ENCODE results near the gene SHC2.

DNA sequence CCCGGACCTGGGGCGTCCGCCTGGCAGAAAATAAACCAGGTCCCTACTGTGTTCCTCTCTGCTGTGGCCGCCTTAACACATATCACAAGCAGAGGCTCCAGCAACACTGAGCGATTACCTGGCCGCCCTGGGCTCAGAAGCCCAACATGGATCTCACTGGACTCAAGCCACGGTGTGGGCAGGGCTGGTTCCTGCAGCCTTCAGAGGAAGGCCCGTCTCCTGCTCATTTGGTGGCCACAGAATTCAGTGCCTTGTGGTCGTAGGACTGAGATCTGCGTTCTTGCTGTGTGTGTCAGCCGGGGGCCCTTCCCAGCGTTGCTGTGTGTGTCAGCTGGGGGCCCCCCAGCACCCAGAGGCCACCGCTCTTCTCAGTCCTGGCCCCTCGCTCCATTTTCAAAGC lies 82.1 kb downstream of the SHC2 start:
- TF ChIP-seq JUN (IDR thresholded peaks at IDR 0.05; ENCODE audit: borderline replicate concordance, low read depth, low read length) (no peak), JUN (CRISPR knock-in tag; IDR thresholded peaks at IDR 0.05; ENCODE audit: borderline replicate concordance) (no peak), ZFP36 (IDR thresholded peaks at IDR 0.05; ENCODE audit: low read depth, low read length, partially characterized antibody) (no peak), CBX1 (IDR thresholded peaks at IDR 0.05; ENCODE audit: low read depth) (no peak), CBX3 (IDR thresholded peaks at IDR 0.05; ENCODE audit: borderline replicate concordance in 1 of 2, low read length in 2 of 2) (no peak), RAD21 (CRISPR knock-in tag; conservative IDR thresholded peaks at IDR 0.05 in 1 of 2, IDR thresholded peaks at IDR 0.05 in 1 of 2) (no peak), MTA3 (IDR thresholded peaks at IDR 0.05; ENCODE audit: borderline replicate concordance) (no peak), PCBP2 (IDR thresholded peaks at IDR 0.05; ENCODE audit: low read depth, low read length, poor library complexity, severe bottlenecking) (no peak)
- TF ChIP-seq, protein P1, sequence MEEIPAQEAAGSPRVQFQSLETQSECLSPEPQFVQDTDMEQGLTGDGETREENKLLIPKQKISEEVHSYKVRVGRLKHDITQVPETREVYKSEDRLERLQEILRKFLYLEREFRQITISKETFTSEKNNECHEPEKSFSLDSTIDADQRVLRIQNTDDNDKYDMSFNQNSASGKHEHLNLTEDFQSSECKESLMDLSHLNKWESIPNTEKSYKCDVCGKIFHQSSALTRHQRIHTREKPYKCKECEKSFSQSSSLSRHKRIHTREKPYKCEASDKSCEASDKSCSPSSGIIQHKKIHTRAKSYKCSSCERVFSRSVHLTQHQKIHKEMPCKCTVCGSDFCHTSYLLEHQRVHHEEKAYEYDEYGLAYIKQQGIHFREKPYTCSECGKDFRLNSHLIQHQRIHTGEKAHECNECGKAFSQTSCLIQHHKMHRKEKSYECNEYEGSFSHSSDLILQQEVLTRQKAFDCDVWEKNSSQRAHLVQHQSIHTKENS (CRISPR knock-in tag; IDR thresholded peaks at IDR 0.05) = no peak

Measured in K562 (cell line).